GM21447 (cell line): Measurements from ENCODE around the gene MRPL11.
A peak's percentile ranks its signal among the peaks of the same experiment; 100 is the strongest.

Experiments used
- ATAC-seq: cut with Tn5 transposase; IDR thresholded peaks from one replicate; pipeline ENCODE4 v1.9.1; 2021; ENCODE audit not compliant: unreplicated experiment

Gene MRPL11

GRCh38 chr11:66438504-66439466 lies at the start of gene MRPL11:
MRPL11 (minus strand) TSS chr11:66438848; CDS start chr11:66438754, 94 bp downstream.
- ATAC-seq = peak; percentile 93

DNA sequence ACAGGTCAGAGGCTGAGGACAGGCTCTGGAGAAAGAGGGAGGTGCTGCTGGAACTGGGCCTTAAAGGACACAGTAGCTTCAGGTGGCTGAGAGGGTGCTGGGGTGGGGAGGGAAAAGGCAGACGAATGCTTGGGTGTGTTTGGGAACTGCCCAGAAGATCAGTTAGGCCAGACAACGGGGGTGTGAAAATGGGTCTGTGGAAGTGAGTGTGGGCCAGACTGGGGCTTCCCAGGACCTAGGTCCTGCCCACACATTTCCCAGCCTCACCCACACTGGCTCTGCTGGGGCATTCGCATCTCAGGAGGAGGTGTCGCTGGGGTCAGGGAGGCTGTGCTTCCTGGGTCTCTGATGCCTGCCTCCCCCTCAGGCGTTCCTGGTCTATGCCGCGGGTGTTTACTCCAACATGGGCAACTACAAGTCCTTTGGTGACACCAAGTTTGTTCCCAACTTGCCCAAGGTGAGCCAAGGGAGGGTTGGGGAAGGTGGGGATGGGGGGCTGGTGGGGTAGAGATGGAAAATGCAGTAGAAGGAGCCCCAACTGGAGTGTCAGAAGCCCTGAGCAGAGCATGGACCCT lies 46.2 kb upstream of the MRPL11 start:
- no peak for ATAC-seq

DNA sequence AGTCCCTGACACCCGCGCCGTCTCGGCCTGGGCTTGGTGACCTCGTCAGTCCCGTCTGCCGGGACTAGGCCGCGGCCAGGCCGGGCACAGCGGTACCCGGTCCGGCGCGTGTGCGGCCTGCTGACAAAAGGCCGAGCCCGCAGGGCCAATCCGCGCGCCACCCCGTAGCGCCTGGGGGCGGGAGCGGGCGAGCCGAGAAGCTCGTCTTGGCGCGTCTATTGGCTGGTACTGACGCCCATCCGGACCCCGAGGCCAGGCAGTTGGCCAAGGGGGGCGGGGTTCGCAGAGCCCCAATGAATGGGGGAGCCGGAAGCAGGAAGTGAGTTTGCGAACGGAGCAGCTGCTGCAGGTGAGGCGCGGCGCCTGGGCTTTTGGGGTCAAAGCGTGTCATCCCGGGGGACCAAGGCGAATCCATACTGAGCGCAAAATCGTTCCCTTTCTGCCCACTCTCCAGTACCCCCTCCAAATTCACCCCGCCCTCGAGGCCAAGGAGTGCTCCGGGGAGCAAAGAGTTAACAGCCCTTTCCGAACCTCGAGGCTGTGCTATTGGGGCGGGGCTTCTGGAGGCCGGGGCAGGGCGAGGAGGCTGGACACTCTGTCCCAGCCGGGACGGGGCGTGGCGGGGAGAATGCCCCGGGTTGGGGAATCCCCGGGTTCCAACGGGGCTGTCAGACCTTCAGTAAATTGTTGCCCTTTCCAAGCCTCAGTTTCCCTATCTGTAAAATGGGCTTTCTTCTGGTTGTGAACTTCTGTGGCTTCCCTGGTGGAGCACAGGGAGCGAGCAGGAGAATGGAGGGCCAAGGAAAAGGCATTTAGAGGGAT lies 41.7 kb upstream of the MRPL11 start, which contains the start of gene DPP3:
Gene DPP3, plus strand, starts transcription at position 318 of the 822 bp plus-strand sequence. CDS start 1,767 bp downstream, outside the sequence.
- peak; percentile 87 for ATAC-seq

- peak; percentile 9 for ATAC-seq
These were observed 40.9 kb upstream of the MRPL11 start for GRCh38 chr11:66479394-66480116.

DNA sequence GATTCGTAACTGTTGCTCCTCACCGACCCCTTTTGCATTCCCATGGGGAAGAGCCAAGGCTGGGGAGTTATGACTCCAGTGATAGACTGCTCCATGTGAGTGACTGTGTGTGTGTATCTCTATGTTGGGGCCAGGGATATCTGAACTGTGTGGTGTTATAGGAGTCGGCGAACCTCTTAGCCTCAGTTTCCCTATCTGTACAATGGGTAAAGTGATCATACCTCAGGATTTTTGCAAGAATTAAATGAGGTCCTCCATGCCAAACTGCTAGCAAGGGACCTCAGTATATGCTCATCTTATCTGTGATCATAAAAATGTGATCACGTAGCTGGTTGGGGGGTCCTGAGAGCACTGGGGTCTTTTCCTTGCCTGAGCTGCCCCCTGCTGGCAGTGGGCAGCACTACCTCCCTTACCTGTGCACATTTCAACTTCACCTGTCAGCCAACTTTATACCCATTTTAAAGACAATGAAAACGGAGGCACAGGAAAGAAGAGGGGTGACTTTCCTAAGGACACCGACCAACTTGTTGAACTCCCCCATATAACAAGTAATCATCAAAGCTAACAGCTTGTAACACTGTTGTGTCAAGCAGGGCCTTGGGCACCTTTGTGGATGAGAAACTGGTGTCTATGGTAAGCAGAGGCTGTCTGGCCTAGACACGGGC lies 40.2 kb upstream of the MRPL11 start:
- no peak for ATAC-seq

- ATAC-seq = no peak
These were observed 38.9 kb upstream of the MRPL11 start for GRCh38 chr11:66477263-66478201.

GRCh38 chr11:66476841-66477251 lies 38.2 kb upstream of the MRPL11 start:
- no peak for ATAC-seq

- ATAC-seq = no peak
These were observed 37.7 kb upstream of the MRPL11 start for GRCh38 chr11:66476173-66476840.

GRCh38 chr11:66475349-66476172 lies 36.9 kb upstream of the MRPL11 start:
- no peak for ATAC-seq

- no peak for ATAC-seq
These were observed 35.2 kb upstream of the MRPL11 start for GRCh38 chr11:66473608-66474515.

DNA sequence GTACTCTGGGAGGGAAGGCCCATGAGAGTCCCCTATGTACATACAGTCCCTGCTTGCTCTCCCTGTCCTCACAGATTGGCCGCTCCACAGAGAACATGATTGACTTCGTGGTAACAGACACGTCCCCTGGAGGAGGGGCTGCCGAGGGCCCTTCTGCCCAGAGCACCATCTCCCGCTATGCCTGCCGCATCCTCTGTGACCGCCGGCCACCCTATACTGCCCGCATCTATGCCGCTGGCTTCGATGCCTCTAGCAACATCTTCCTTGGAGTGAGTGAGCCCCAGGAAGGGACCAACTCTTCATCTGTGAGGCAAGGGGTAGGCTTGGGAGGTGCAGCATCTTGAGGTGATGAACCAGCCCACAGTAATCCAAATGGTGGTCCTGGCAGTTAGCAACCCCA lies 34.5 kb upstream of the MRPL11 start:
- no peak for ATAC-seq

DNA sequence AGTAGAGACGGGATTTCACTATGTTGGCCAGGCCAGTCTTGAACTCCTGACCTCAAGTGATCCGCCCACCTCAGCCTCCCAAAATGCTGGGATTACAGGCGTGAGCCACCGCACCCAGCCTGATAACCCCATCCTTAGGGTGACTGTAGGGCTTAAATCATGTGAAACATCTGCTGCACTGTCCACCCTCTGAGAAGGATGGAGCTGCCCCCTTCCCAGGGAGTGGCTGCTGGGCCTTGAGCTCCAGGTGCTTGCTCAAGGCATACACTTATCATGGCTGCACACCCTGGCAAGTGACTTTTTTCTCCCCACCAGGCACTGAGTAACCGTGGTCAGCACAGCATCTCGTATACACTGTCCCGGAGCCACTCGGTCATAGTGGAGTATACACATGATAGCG lies 33.4 kb upstream of the MRPL11 start:
- no peak for ATAC-seq

DNA sequence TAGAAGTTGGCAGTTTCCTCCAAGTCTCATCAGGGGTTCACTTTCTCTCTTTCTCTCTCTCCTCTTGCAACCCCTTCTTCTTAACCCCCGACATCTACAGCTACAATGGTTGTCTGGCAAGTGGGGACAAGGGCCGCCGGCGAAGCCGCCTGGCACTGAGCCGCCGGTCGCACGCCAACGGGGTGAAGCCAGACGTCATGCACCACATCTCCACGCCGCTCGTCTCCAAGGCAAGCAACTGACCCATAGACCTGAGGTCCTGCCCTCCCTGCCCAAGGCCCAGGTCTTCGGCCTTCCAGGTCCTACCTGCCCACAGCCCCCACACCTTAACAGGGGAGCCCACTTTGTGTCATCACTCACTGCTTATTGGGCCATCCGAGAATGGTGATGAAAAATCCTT lies 32.5 kb upstream of the MRPL11 start:
- ATAC-seq = no peak

DNA sequence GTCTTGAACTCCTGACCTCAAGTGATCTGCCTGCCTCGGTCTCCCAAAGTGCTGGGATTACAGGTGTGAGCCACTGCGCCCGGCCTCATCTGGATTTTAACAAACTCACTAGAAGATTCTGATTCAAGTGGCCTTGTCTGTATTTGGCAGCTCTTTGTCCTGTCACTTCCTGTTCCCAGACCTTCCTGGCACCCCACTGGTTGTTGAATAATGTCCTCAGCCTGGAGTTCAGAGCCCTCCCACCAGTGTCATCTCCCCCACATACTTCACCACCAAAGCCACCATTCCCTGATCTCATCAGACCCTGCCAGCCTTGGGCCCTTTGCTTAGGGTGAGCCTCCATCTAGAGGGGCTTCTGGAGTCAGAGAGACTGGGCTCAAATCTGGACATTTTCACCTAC lies 31.4 kb upstream of the MRPL11 start:
- no peak for ATAC-seq

GRCh38 chr11:66469441-66469840 lies 30.8 kb upstream of the MRPL11 start:
- no peak for ATAC-seq

- no peak for ATAC-seq
These were observed 30.0 kb upstream of the MRPL11 start for GRCh38 chr11:66468691-66469090.

DNA sequence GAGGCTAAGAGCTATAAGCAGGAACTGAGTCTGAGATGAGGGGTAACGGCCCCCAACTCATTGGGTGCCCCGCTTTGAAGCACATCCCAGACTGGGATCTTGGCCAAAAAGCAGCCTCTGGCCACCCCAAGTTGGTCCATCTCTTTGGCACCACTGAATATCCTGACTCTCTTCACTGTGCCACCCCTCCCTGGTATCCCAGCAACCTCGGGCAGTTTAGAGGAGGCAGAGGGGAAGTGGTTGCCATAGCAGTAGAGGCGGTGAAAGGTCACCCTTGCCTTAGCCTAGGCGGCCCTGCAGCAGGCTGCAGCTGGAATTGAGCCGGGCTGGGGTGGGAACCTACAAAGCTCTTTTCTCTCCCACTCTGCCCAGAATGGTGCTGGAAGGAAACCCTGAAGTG lies 29.1 kb upstream of the MRPL11 start:
- ATAC-seq = no peak
